HAP-1 (cell line): ENCODE results near the gene CC2D2B.
"Not testable (repeated sequence)": the region's sequence is repeated elsewhere in the genome, so short reads cannot be mapped to it uniquely, and the experiment has no call there.

Source experiments
- DNase-seq, 2 experiments: peaks; one replicate each; pipeline ENCODE4 v3.0.0-alpha.2; 2016 to 2020; ENCODE audit warnings: low spot score in 2 of 2
- H3K27me3 ChIP-seq: fragments of 250-450 bp; sonication (Bioruptor Pico); 2 replicates; pipeline ENCODE4 v1.5.1; 2020; ENCODE audit warnings: low read depth, mild to moderate bottlenecking, moderate library complexity
- H3K36me3 ChIP-seq: fragments of 250-450 bp; sonication (Bioruptor Pico); replicated peaks from 2 replicates; pipeline ENCODE4 v1.5.1; 2020; ENCODE audit warnings: mild to moderate bottlenecking
- H3K4me1 ChIP-seq: fragments of 250-450 bp; sonication (Bioruptor Pico); 2 replicates; pipeline ENCODE4 v1.5.1; 2020; ENCODE audit warnings: mild to moderate bottlenecking
- H3K4me3 ChIP-seq: fragments of 250-450 bp; sonication (Bioruptor Pico); 2 replicates; pipeline ENCODE4 v1.5.1; 2020; ENCODE audit warnings: mild to moderate bottlenecking, moderate library complexity
- H3K9me3 ChIP-seq: fragments of 250-450 bp; sonication (Bioruptor Pico); 2 replicates; pipeline ENCODE4 v1.5.1; 2020; ENCODE audit warnings: mild to moderate bottlenecking, moderate library complexity
- in situ Hi-C: fragments of 300-500 bp; cut with MboI; formaldehyde crosslinking; loops from 3 replicates; pipeline ENCODE4 v1.14.3; 2020; ENCODE audit warnings: low sequenced_read_pairs, inconsistent platforms, mixed read lengths

Gene CC2D2B

GRCh38 chr10:95880704-95881103 lies 27.1 kb upstream of the CC2D2B start:
- Histone ChIP-seq H3K4me1 (no peaks in the 10 kb centered on the region), H3K27me3 (no peaks in the 10 kb centered on the region), H3K4me3 (no peak overlapping the region), H3K36me3 (peaks cover 4% of the 10 kb centered on the region), H3K9me3 (no peaks in the 10 kb centered on the region)
- in situ Hi-C loops: no loop called here
- no peak for DNase-seq

GRCh38 chr10:95881316-95881715 lies 26.5 kb upstream of the CC2D2B start:
- no peaks in the 10 kb centered on the region for H3K4me1 ChIP-seq
- H3K9me3 ChIP-seq: no peaks in the 10 kb centered on the region
- H3K4me3 ChIP-seq: no peak overlapping the region
- H3K27me3 ChIP-seq: no peaks in the 10 kb centered on the region
- H3K36me3 ChIP-seq: no peaks in the 10 kb centered on the region; the same call in 1 of the 2 replicates
- DNase-seq: no peak
- in situ Hi-C loops: no loop called here

GRCh38 chr10:95889830-95890229 lies 17.9 kb upstream of the CC2D2B start:
- no peaks in the 10 kb centered on the region for H3K9me3 ChIP-seq
- no peak for DNase-seq
- H3K27me3 ChIP-seq: no peaks in the 10 kb centered on the region
- no peak overlapping the region for H3K4me3 ChIP-seq
- H3K36me3 ChIP-seq: peaks cover 9% of the 10 kb centered on the region
- in situ Hi-C loops: no loop called here
- H3K4me1 ChIP-seq: no peaks in the 10 kb centered on the region

DNA sequence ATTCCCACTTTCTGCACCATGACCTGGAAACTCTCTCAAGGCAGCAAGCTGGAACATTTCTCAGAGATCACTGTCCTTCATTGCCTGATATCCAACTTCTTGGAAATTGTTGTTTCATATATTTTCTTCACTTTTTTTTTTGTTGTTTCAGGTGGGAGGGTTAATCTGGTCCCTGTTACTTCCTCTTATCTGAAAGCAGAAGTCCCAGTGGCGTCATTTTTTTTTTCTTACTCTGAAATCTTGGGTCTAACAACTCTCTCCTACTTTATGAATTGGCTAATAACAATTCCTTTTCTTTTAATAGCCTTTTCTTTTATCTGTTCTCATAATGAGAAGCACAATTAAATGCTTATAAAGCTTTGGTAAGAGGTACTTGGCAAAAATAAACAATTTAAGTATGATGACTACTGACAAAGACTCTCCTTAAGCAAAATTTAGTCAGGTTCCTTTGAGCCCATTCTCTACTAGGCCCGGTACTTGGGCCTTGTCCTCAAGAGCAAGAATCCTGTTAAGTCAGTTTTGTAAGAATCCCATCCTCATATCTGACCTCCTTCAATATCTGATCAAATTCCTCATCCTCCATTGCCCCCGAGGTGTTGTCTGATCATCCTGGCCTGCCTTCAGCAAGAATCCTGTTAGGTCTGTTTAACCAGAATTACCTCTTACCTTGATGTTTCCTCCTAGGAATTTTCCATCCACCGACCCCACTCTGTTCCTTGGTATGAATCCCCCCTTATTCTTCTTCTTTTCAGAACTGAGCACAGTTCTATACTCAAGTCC lies 11.5 kb upstream of the CC2D2B start:
- Histone ChIP-seq H3K9me3 (no peaks in the 10 kb centered on the region), H3K36me3 (peaks cover 33% of the 10 kb centered on the region), H3K27me3 (no peaks in the 10 kb centered on the region), H3K4me3 (no peak overlapping the region), H3K4me1 (no peaks in the 10 kb centered on the region)
- no peak for DNase-seq
- in situ Hi-C loops: no loop called here

DNA sequence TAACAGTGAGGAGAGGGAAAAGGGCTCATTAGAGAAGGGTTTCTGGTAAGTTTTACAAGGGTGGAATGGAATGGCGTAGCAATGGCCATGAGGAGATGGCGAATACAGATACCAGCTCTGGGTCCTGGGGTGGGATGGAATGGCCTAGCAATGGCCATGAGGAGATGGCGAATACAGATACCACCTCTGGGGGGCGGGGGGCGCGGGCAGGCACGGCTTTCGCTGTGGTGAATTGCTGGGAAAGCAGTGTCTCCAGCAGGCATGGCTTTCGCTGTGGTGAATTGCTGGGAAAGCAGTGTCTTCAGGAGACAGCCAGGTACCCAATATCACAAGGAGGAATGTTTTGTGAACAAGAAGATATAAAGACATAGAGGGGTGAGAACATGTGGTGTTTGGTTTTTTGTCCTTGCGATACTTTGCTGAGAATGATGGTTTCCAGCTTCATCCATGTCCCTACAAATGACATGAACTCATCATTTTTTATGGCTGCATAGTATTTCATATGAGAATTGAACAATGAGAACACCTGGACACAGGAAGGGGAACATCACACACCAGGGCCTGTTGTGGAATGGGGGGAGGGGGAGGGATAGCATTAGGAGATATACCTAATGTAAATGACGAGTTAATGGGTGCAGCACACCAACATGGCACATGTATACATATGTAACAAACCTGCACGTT lies 1.7 kb upstream of the CC2D2B start:
- in situ Hi-C loops, H3K9me3 ChIP-seq, H3K27me3 ChIP-seq, H3K4me3 ChIP-seq, H3K4me1 ChIP-seq, DNase-seq: not testable (repeated sequence)
- peaks cover 11% of the 10 kb centered on the region for H3K36me3 ChIP-seq

- Histone ChIP-seq H3K27me3 (0 out of 2 replicates have a peak, but pooled peaks cover 3% of the 10 kb centered on the region), H3K4me3 (peak overlapping the region; percentile 60), H3K4me1 (peaks cover 2% of the 10 kb centered on the region), H3K36me3 (peaks cover 11% of the 10 kb centered on the region), H3K9me3 (no peaks in the 10 kb centered on the region)
- peak; percentile 52 to 67 for DNase-seq
- in situ Hi-C loops: no loop called here
These were observed 909 bp upstream of the CC2D2B start for GRCh38 chr10:95906677-95907455.

- in situ Hi-C loops: no loop called here
- H3K4me3 ChIP-seq: peak overlapping the region; percentile 60
These were observed 675 bp downstream of the CC2D2B start for GRCh38 chr10:95908450-95908849.

GRCh38 chr10:95909561-95909960 lies 1.8 kb downstream of the CC2D2B start:
- H3K4me1 ChIP-seq: peaks cover 2% of the 10 kb centered on the region
- in situ Hi-C loops: no loop called here
- DNase-seq: no peak
- H3K27me3 ChIP-seq: peaks cover 3% of the 10 kb centered on the region
- H3K9me3 ChIP-seq: no peaks in the 10 kb centered on the region
- H3K36me3 ChIP-seq: no peaks in the 10 kb centered on the region
- no peak overlapping the region for H3K4me3 ChIP-seq

More at GRCh38 chr10:95908450-95908849, 675 bp downstream of the CC2D2B start:
- Histone ChIP-seq H3K4me1 (peaks cover 2% of the 10 kb centered on the region), H3K27me3 (peaks cover 3% of the 10 kb centered on the region; the same call in 1 of the 2 replicates), H3K9me3 (no peaks in the 10 kb centered on the region), H3K36me3 (peaks cover 3% of the 10 kb centered on the region)
- DNase-seq: no peak

DNA sequence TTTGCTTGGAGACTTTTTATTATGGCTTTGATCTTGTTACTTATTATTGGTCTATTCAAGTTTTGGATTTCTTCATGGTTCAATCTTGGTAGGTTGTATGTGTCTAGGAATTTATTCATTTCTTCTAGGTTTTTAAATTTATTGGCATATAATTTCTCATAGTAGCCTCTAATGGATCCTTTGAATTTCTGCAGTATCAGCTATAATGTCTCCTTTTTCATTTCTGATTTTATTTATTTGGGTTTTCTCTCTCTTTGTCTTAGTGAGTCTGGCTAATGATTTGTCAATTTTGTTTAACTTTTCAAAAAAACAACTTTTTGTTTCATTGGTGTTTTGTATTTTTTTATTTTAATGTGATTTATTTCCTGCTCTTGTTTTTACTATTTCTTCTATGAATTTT lies 8.3 kb downstream of the CC2D2B start:
- H3K4me1 ChIP-seq, H3K9me3 ChIP-seq, H3K4me3 ChIP-seq, DNase-seq, H3K27me3 ChIP-seq, H3K36me3 ChIP-seq, in situ Hi-C loops: not testable (repeated sequence)

GRCh38 chr10:95920798-95921426 lies 13.1 kb downstream of the CC2D2B start:
- in situ Hi-C loops: no loop called here
- no peaks in the 10 kb centered on the region for H3K4me1 ChIP-seq
- DNase-seq: no peak
- 0 out of 2 replicates have a peak, but pooled peaks cover 2% of the 10 kb centered on the region for H3K27me3 ChIP-seq
- H3K36me3 ChIP-seq: no peaks in the 10 kb centered on the region
- no peaks in the 10 kb centered on the region for H3K9me3 ChIP-seq
- no peak overlapping the region for H3K4me3 ChIP-seq

- in situ Hi-C loops: no loop called here
- no peak for DNase-seq
- no peaks in the 10 kb centered on the region for H3K4me1 ChIP-seq
- no peaks in the 10 kb centered on the region for H3K36me3 ChIP-seq
- no peaks in the 10 kb centered on the region for H3K27me3 ChIP-seq
- H3K9me3 ChIP-seq: no peaks in the 10 kb centered on the region
- H3K4me3 ChIP-seq: no peak overlapping the region
These were observed 17.3 kb downstream of the CC2D2B start for GRCh38 chr10:95925033-95925432.

DNA sequence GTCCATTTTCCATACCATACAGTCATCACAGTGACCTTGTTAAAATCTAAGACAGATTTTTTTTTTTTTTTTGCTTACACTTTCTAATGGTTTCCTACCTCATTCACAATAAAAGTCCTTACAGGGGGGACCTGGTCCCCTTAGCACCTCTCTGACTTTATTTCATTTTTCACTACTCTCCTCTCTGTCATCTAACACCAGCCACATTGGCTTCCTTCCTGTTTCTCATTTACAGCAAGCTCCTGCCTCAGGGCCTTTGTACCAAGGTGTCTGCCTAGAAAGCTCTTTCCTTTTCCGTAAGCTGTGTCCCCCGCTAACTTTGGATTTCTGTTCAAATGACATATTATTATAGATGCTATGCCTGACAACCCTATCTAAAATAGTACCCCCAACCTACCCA lies 27.7 kb downstream of the CC2D2B start:
- in situ Hi-C loops: no loop called here
- Histone ChIP-seq H3K27me3 (no peaks in the 10 kb centered on the region), H3K36me3 (no peaks in the 10 kb centered on the region), H3K4me3 (no peak overlapping the region), H3K4me1 (no peaks in the 10 kb centered on the region), H3K9me3 (peaks cover 4% of the 10 kb centered on the region; the same call in 1 of the 2 replicates)
- DNase-seq: no peak

DNA sequence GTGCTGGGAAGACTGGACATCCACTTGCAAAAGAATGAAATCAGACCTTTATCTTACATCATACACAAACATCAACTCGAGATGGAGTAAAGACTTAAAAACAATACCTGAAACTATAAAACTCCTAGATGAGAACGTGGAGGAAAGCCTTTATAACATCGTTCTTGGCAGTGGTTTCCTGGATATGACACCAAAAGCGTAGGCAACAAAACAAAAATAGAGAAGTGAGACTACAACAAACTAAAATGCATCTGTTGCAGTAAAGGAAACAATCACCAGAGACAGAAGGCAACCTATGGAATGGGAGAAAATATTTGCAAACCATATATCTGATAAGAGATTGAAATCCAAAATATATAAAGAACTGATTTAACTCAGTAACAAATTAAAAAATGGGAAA lies 33.3 kb downstream of the CC2D2B start:
- in situ Hi-C loops: no loop called here
- H3K9me3 ChIP-seq: peaks cover 4% of the 10 kb centered on the region; the same call in 1 of the 2 replicates
- H3K4me1 ChIP-seq: no peaks in the 10 kb centered on the region
- H3K4me3 ChIP-seq: no peak overlapping the region
- H3K27me3 ChIP-seq: no peaks in the 10 kb centered on the region
- no peaks in the 10 kb centered on the region for H3K36me3 ChIP-seq
- no peak for DNase-seq
